ENCODE results near the gene DYTN.

The DYTN gene

DNA sequence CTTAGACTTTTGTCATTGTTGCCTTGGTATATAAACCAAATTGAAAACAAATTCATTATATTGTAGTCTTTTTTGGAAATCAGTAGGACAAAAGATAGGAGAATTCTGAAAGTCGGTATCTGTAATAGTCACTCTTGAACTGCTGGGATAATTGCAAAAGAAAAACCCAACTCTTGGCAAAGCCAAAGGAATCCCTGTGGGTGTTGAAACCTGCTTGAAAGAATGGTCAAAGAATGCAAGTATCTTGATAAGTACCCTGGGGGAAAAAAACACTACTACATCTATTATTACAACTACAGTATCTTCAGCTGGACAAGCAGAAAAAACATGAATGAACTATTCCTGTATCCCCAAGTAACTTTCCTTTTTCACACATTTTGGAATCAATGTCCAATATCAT lies 83.2 kb downstream of the DYTN start:
- Histone ChIP-seq H4K20me1 (ENCODE audit: insufficient read depth, low read length) (no peaks in the 10 kb centered on the region), H3K4me3 (ENCODE audit: low read length) (no peak overlapping the region), H3F3A (ENCODE audit: insufficient read depth, low read length) (no peaks in the 10 kb centered on the region), H3K9ac (ENCODE audit: low read length) (no peak overlapping the region), H3K36me3 (replicated peaks; ENCODE audit: insufficient read depth, low read length) (no peaks in the 10 kb centered on the region), H3K4me2 (ENCODE audit: low read depth, low read length) (no peak overlapping the region), H3K27me3 (replicated peaks; ENCODE audit: insufficient read depth, low read length) (no peaks in the 10 kb centered on the region), H3K9me3 (replicated peaks; ENCODE audit: insufficient read depth, low read length) (no peaks in the 10 kb centered on the region), H3K9me2 (replicated peaks; ENCODE audit: insufficient read depth, low read length) (no peaks in the 10 kb centered on the region), H2AFZ (ENCODE audit: low read length) (no peak overlapping the region), H3K4me1 (ENCODE audit: low read length) (no peaks in the 10 kb centered on the region), H3K27ac (ENCODE audit: low read length) (no peak overlapping the region), H3K79me2 (ENCODE audit: low read length) (no peaks in the 10 kb centered on the region)
- DNase-seq: no peak
- no peak for TF ChIP-seq EZH2phosphoT487 (IDR thresholded peaks at IDR 0.05; ENCODE audit: low read length)
- TF ChIP-seq EZH2 (optimal IDR thresholded peaks at IDR 0.05; ENCODE audit: low read depth, low read length): no peak
- no peak for TF ChIP-seq CTCF (IDR thresholded peaks at IDR 0.05; ENCODE audit: low read length)

DNA sequence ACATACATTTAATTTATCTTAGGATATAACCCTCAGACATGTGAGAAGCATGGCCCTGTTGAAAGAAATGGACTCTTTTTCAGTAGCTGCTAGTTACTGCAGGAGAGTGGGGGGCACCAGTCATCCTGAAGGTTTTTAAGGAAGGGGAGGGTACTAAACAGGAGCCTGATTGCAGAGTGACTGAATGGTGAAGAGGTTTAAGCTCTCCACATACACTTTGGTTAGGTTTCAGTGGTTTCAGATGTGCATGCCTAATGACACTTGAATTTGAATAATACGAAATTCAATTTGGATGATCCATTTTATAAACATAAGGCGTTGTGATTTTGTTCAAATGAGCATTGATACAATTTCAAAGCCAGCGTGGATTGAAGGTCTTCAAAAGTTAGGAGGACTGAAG lies 86.9 kb downstream of the DYTN start:
- Histone ChIP-seq H3K9ac (ENCODE audit: low read length) (no peak overlapping the region), H3K9me2 (replicated peaks; ENCODE audit: insufficient read depth, low read length) (no peaks in the 10 kb centered on the region), H3K9me3 (replicated peaks; ENCODE audit: insufficient read depth, low read length) (no peaks in the 10 kb centered on the region), H3K4me2 (ENCODE audit: low read depth, low read length) (no peak overlapping the region), H3K4me1 (ENCODE audit: low read length) (no peaks in the 10 kb centered on the region), H3K4me3 (ENCODE audit: low read length) (no peak overlapping the region), H3K36me3 (replicated peaks; ENCODE audit: insufficient read depth, low read length) (no peaks in the 10 kb centered on the region), H4K20me1 (ENCODE audit: insufficient read depth, low read length) (no peaks in the 10 kb centered on the region), H3K27me3 (replicated peaks; ENCODE audit: insufficient read depth, low read length) (no peaks in the 10 kb centered on the region), H3K79me2 (ENCODE audit: low read length) (no peaks in the 10 kb centered on the region), H2AFZ (ENCODE audit: low read length) (no peak overlapping the region), H3K27ac (ENCODE audit: low read length) (no peak overlapping the region), H3F3A (ENCODE audit: insufficient read depth, low read length) (no peaks in the 10 kb centered on the region)
- no peak for TF ChIP-seq CTCF (IDR thresholded peaks at IDR 0.05; ENCODE audit: low read length)
- TF ChIP-seq EZH2phosphoT487 (IDR thresholded peaks at IDR 0.05; ENCODE audit: low read length): no peak
- no peak for TF ChIP-seq EZH2 (optimal IDR thresholded peaks at IDR 0.05; ENCODE audit: low read depth, low read length)
- DNase-seq: no peak

GRCh38 chr2:206627632-206628031 lies 90.6 kb downstream of the DYTN start:
- H3K27ac ChIP-seq (ENCODE audit: low read length): no peak overlapping the region
- H3K4me3 ChIP-seq (ENCODE audit: low read length): no peak overlapping the region
- no peaks in the 10 kb centered on the region for H4K20me1 ChIP-seq (ENCODE audit: insufficient read depth, low read length)
- TF ChIP-seq EZH2 (optimal IDR thresholded peaks at IDR 0.05; ENCODE audit: low read depth, low read length) (no peak), EZH2phosphoT487 (IDR thresholded peaks at IDR 0.05; ENCODE audit: low read length) (no peak), CTCF (IDR thresholded peaks at IDR 0.05; ENCODE audit: low read length) (no peak)
- no peaks in the 10 kb centered on the region for H3F3A ChIP-seq (ENCODE audit: insufficient read depth, low read length)
- H3K4me2 ChIP-seq (ENCODE audit: low read depth, low read length): no peak overlapping the region
- no peaks in the 10 kb centered on the region for H3K4me1 ChIP-seq (ENCODE audit: low read length)
- H3K79me2 ChIP-seq (ENCODE audit: low read length): no peaks in the 10 kb centered on the region
- no peaks in the 10 kb centered on the region for H3K9me2 ChIP-seq (replicated peaks; ENCODE audit: insufficient read depth, low read length)
- H2AFZ ChIP-seq (ENCODE audit: low read length): no peak overlapping the region
- no peaks in the 10 kb centered on the region for H3K36me3 ChIP-seq (replicated peaks; ENCODE audit: insufficient read depth, low read length)
- no peaks in the 10 kb centered on the region for H3K27me3 ChIP-seq (replicated peaks; ENCODE audit: insufficient read depth, low read length)
- no peak overlapping the region for H3K9ac ChIP-seq (ENCODE audit: low read length)
- DNase-seq: no peak
- no peaks in the 10 kb centered on the region for H3K9me3 ChIP-seq (replicated peaks; ENCODE audit: insufficient read depth, low read length)

All from MM.1S (cell line).